SH-SY5Y (cell line): ENCODE results near the gene ARHGAP26.

Source experiments
- GATA2 ChIP-seq: IDR thresholded peaks from 2 replicates; pipeline ENCODE4 v1.6.1; 2011; ENCODE audit warnings: mild to moderate bottlenecking, low read depth, low read length
- GATA3 ChIP-seq: IDR thresholded peaks from 2 replicates; pipeline ENCODE4 v1.6.1; 2011; ENCODE audit warnings: low read depth, mild to moderate bottlenecking, low read length, moderate library complexity

- TF ChIP-seq GATA3 (no peak), GATA2 (no peak)
These were observed 76.2 kb downstream of the ARHGAP26 start for GRCh38 chr5:142846406-142846805.
